Loucy (cell line): ENCODE data around the gene TLDC2.

Source experiments
- CTCF ChIP-seq: fragments of 200-600 bp; sonication (generic); conservative IDR thresholded peaks from 2 replicates; pipeline ENCODE4 v1.5.1; 2014; ENCODE audit warnings: mild to moderate bottlenecking, antibody characterized with exemption, low read length
- EZH2phosphoT487 ChIP-seq: fragments of 200-600 bp; IDR thresholded peaks from 2 replicates; pipeline ENCODE4 v1.6.1; 2018; ENCODE audit warnings: antibody characterized with exemption, mild to moderate bottlenecking, moderate library complexity, borderline replicate concordance

GRCh38 chr20:36849333-36850065 is 26.4 kb upstream of the TLDC2 start:
- TF ChIP-seq CTCF (no peak), EZH2phosphoT487 (no peak)
